ENCODE measurements around the gene VAC14.

The VAC14 gene

GRCh38 chr16:70674221-70675014, 126.5 kb downstream of the VAC14 start:
- TF ChIP-seq POLR2AphosphoS5 (IDR thresholded peaks at IDR 0.05; ENCODE audit: low read depth, low read length) (no peak), FOXP2 (optimal IDR thresholded peaks at IDR 0.05; ENCODE audit: borderline replicate concordance, extremely low read depth, extremely low read length, insufficient read depth) (no peak), TAF1 (IDR thresholded peaks at IDR 0.05; ENCODE audit: borderline replicate concordance, insufficient read depth, low read length) (no peak), SIN3A (IDR thresholded peaks at IDR 0.05; ENCODE audit: borderline replicate concordance, insufficient read depth, low read length) (no peak)
- TF ChIP-seq, protein P1, sequence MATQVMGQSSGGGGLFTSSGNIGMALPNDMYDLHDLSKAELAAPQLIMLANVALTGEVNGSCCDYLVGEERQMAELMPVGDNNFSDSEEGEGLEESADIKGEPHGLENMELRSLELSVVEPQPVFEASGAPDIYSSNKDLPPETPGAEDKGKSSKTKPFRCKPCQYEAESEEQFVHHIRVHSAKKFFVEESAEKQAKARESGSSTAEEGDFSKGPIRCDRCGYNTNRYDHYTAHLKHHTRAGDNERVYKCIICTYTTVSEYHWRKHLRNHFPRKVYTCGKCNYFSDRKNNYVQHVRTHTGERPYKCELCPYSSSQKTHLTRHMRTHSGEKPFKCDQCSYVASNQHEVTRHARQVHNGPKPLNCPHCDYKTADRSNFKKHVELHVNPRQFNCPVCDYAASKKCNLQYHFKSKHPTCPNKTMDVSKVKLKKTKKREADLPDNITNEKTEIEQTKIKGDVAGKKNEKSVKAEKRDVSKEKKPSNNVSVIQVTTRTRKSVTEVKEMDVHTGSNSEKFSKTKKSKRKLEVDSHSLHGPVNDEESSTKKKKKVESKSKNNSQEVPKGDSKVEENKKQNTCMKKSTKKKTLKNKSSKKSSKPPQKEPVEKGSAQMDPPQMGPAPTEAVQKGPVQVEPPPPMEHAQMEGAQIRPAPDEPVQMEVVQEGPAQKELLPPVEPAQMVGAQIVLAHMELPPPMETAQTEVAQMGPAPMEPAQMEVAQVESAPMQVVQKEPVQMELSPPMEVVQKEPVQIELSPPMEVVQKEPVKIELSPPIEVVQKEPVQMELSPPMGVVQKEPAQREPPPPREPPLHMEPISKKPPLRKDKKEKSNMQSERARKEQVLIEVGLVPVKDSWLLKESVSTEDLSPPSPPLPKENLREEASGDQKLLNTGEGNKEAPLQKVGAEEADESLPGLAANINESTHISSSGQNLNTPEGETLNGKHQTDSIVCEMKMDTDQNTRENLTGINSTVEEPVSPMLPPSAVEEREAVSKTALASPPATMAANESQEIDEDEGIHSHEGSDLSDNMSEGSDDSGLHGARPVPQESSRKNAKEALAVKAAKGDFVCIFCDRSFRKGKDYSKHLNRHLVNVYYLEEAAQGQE (IDR thresholded peaks at IDR 0.05; ENCODE audit: insufficient read depth in 1 of 2, low read depth in 2 of 2, low read length in 2 of 2) = no peak

GRCh38 chr16:70670175-70670574, 130.8 kb downstream of the VAC14 start:
- TF ChIP-seq TAF1 (IDR thresholded peaks at IDR 0.05; ENCODE audit: borderline replicate concordance, insufficient read depth, low read length) (no peak), SIN3A (IDR thresholded peaks at IDR 0.05; ENCODE audit: borderline replicate concordance, insufficient read depth, low read length) (no peak), FOXP2 (optimal IDR thresholded peaks at IDR 0.05; ENCODE audit: borderline replicate concordance, extremely low read depth, extremely low read length, insufficient read depth) (no peak), POLR2AphosphoS5 (IDR thresholded peaks at IDR 0.05; ENCODE audit: low read depth, low read length) (no peak)
- TF ChIP-seq, protein P1 (IDR thresholded peaks at IDR 0.05; ENCODE audit: insufficient read depth in 1 of 2, low read depth in 2 of 2, low read length in 2 of 2) = no peak

- TF ChIP-seq FOXP2 (optimal IDR thresholded peaks at IDR 0.05; ENCODE audit: borderline replicate concordance, extremely low read depth, extremely low read length, insufficient read depth) = no peak
- TF ChIP-seq, protein P1 (IDR thresholded peaks at IDR 0.05; ENCODE audit: insufficient read depth in 1 of 2, low read depth in 2 of 2, low read length in 2 of 2) = no peak
- TF ChIP-seq POLR2AphosphoS5 (IDR thresholded peaks at IDR 0.05; ENCODE audit: low read depth, low read length) = no peak
- TF ChIP-seq SIN3A (IDR thresholded peaks at IDR 0.05; ENCODE audit: borderline replicate concordance, insufficient read depth, low read length) = no peak
- no peak for TF ChIP-seq TAF1 (IDR thresholded peaks at IDR 0.05; ENCODE audit: borderline replicate concordance, insufficient read depth, low read length)
Measured at GRCh38 chr16:70665806-70666735, 134.9 kb downstream of the VAC14 start.

DNA sequence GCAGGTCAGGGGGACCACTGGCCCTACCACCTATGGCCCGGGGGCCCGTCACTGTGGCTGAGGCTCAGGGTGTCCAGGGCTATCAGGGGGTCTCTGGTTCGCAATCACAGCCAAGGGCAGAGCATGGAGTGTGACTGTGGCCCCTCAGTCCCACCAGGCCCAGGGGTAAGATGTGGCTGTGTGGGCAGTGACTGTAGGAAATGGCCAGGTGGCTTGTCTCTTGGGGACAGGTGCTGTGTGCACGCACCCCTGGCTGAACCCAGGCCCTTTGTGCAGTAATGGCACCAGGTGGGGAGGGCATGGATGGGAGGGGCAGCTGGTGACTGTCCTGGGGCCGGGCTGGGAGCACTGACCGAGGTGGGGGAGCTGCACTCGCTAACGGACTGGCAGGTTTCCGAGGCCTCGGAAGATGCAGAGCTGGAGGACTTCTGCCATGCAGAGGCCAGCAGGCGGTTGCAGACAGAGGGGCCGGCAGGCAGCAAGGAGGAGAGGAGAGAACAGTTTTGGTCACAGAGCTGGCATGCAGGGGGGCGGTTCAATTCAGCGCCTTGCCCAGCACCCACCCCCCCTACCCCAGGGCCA, 135.8 kb downstream of the VAC14 start:
- TF ChIP-seq FOXP2 (optimal IDR thresholded peaks at IDR 0.05; ENCODE audit: borderline replicate concordance, extremely low read depth, extremely low read length, insufficient read depth) = no peak
- no peak for TF ChIP-seq SIN3A (IDR thresholded peaks at IDR 0.05; ENCODE audit: borderline replicate concordance, insufficient read depth, low read length)
- TF ChIP-seq, protein P1 (IDR thresholded peaks at IDR 0.05; ENCODE audit: insufficient read depth in 1 of 2, low read depth in 2 of 2, low read length in 2 of 2) = no peak
- TF ChIP-seq TAF1 (IDR thresholded peaks at IDR 0.05; ENCODE audit: borderline replicate concordance, insufficient read depth, low read length) = no peak
- no peak for TF ChIP-seq POLR2AphosphoS5 (IDR thresholded peaks at IDR 0.05; ENCODE audit: low read depth, low read length)
